IPS-18a (cell line): ENCODE results near the gene ADGRG3.

ENCODE experiments used
- H3K27ac ChIP-seq: one replicate; pipeline ENCODE4 v1.5.1; 2013; ENCODE audit warnings: low read length
- H3K27me3 ChIP-seq: one replicate; pipeline ENCODE4 v1.6.1; 2013; ENCODE audit warnings: mild to moderate bottlenecking, low read length; ENCODE audit not compliant: control insufficient read depth, insufficient read depth
- H3K36me3 ChIP-seq: one replicate; pipeline ENCODE4 v1.6.1; 2013; ENCODE audit warnings: low read depth, low read length; ENCODE audit not compliant: control insufficient read depth
- H3K4me1 ChIP-seq: one replicate; pipeline ENCODE4 v1.6.1; 2013; ENCODE audit warnings: low read depth, low read length; ENCODE audit not compliant: control insufficient read depth
- H3K4me3 ChIP-seq: one replicate; pipeline ENCODE4 v1.5.1; 2013; ENCODE audit warnings: low read length
- H3K9ac ChIP-seq: one replicate; pipeline ENCODE4 v1.6.1; 2013; ENCODE audit warnings: mild to moderate bottlenecking, low read length, moderate library complexity
- H3K9me3 ChIP-seq: one replicate; pipeline ENCODE4 v1.6.1; 2013; ENCODE audit warnings: low read depth, low read length; ENCODE audit not compliant: control insufficient read depth

Gene ADGRG3

DNA sequence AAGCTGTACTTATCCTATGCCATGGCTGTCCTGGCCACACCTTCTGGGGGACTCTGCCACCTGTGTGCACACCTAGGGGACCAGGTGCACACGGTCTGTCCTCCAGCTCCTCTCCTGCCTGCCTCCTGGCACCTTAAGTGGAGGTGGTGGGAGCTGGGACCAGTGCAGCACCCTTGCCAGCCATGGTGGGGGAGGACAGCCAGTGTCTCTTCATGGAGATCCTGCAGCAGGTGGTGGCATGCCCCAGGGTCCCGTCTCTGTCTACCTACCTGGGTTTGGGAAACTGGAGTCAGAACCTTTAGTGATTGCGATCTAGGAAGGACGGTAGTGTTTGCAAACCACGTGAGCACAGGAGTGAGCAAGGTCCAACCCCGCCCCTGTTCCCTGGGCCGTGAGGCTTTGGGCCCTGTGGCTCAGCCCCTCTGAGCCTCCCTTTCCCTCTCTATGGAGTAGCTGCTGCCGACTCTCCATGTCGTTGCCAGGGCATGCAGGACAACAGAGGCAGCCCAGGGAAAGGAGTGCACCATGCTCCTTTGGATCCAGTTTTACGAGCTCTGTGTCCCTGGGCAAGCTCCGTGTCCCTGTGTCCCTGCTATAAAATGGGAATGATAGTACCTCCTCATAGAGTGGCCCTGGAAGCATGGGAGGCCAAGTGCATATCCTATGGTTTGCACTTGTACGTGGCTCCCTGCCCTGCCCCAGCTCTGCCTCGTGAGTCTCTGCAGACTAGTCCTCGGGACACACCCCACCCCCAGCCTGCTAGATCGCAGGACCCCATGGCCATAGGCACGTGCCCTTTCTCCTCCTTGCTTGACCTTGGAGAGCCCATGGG is 32.6 kb upstream of the ADGRG3 start:
- Histone ChIP-seq H3K27me3 (no peaks in the 10 kb centered on the region), H3K4me1 (no peaks in the 10 kb centered on the region)

DNA sequence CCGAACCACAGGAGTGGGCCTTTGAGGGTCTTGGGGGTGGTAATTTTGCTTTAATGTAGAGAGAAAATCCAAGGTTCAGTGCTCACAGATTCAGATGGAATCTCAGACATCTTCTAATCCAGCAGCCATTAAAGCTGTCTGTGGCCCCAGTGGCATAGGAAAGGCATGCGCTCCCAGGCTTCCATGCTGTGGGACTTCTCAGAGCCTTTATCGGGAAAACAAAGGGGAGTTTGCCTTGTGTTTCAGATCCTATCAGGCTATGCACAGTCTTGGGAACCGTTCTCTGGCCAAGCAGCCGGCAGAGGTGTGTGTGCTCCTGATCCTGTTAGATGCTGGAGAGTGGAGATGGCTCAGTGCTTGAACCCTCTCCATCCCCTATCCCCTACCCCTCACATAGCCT is 31.9 kb upstream of the ADGRG3 start:
- no peaks in the 10 kb centered on the region for H3K9me3 ChIP-seq
- no peak overlapping the region for H3K9ac ChIP-seq
- no peaks in the 10 kb centered on the region for H3K4me1 ChIP-seq
- no peaks in the 10 kb centered on the region for H3K36me3 ChIP-seq
- H3K27me3 ChIP-seq: no peaks in the 10 kb centered on the region
- no peak overlapping the region for H3K27ac ChIP-seq
- no peak overlapping the region for H3K4me3 ChIP-seq

More for the DNA sequence above, 32.6 kb upstream of the ADGRG3 start:
- H3K9ac ChIP-seq: no peak overlapping the region
- no peaks in the 10 kb centered on the region for H3K9me3 ChIP-seq
- no peak overlapping the region for H3K27ac ChIP-seq
- H3K4me3 ChIP-seq: no peak overlapping the region
- no peaks in the 10 kb centered on the region for H3K36me3 ChIP-seq

DNA sequence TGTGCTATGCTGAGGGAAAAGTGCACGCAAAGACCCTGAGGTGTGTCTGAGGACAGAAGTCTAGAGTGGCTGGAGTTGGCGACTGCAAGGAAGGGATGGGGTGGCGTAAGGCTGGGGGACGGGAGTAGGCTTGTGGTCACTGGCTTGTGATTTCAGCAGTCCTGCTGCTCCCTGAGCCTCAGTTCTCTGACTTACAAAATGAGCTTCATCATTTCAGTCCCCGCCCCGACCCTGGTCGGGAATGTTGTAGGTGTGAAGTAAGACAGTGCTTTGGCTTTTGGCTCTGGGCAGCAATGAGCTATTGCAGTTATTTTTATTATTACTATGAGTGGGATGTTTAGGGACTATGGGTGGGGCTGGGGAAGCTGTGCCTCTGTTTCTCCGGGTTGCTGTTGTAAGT is 31.1 kb upstream of the ADGRG3 start:
- Histone ChIP-seq H3K9me3 (no peaks in the 10 kb centered on the region), H3K27me3 (no peaks in the 10 kb centered on the region), H3K9ac (no peak overlapping the region), H3K27ac (no peak overlapping the region), H3K4me3 (no peak overlapping the region), H3K4me1 (no peaks in the 10 kb centered on the region), H3K36me3 (no peaks in the 10 kb centered on the region)

DNA sequence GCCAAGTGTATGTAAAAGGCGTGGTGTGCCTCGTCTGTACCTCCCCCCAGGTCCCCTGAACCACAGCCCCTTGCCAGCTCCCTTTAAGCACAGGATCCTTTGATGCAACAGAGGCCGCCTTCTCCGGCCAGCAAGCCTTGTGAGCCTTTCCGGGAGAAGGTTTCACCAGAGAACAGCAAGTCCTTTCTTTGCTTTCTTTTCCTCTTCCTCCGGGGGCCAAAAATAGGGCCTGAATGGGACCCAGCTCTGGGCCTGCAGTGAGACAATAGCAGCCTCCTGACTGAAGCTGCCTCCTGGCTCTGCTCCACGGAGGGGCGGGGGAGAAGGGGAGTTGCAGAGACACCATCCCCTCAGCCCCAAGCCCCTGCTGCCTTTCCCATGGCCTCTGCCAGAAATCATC is 30.7 kb upstream of the ADGRG3 start:
- no peak overlapping the region for H3K4me3 ChIP-seq
- no peaks in the 10 kb centered on the region for H3K27me3 ChIP-seq
- no peak overlapping the region for H3K27ac ChIP-seq
- no peaks in the 10 kb centered on the region for H3K9me3 ChIP-seq
- no peaks in the 10 kb centered on the region for H3K36me3 ChIP-seq
- no peak overlapping the region for H3K9ac ChIP-seq
- no peaks in the 10 kb centered on the region for H3K4me1 ChIP-seq

DNA sequence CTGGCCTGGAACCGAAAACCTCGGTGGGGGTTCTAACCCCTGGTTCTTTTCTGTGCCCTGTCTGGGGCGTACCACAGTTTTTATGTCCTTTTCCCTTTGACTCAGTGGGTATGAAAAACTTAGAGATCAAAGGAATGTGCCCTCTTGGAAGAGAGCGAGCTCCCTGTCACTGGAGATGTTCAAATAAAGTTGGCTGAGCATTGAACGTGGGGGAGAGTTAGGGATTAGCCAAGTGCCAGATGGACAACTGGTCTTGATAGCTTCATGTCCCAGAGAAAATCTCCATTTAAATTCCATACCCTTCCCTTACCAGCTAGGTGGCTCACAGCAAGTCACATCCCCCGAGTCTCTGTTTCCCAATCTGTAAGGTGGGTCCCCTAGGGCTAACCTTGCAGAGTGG is 30.1 kb upstream of the ADGRG3 start:
- no peaks in the 10 kb centered on the region for H3K36me3 ChIP-seq
- H3K4me3 ChIP-seq: no peak overlapping the region
- H3K9me3 ChIP-seq: no peaks in the 10 kb centered on the region
- no peaks in the 10 kb centered on the region for H3K4me1 ChIP-seq
- no peaks in the 10 kb centered on the region for H3K27me3 ChIP-seq
- no peak overlapping the region for H3K27ac ChIP-seq
- no peak overlapping the region for H3K9ac ChIP-seq

DNA sequence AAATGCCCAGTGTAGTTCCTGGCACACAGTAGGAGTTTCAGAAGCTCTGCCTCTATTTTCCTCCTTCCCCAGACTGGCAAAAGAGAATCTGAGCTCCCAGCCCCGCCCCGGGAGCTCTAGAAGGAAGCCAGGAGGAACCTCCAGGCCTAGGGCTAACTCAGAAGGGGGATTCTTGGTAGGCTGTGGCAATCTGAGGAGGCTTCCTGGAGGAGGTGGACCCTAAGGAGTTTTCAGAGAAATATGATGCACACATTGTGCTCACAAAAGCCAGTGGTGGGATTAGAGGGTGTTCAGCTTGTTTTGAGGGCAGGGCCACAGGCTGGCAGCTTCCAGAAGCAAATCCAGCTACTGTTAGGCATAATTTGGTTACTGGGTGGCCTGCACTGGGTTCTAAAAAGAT is 29.7 kb upstream of the ADGRG3 start:
- Histone ChIP-seq H3K27ac (no peak overlapping the region), H3K9me3 (no peaks in the 10 kb centered on the region), H3K9ac (no peak overlapping the region), H3K4me1 (no peaks in the 10 kb centered on the region), H3K4me3 (no peak overlapping the region), H3K36me3 (no peaks in the 10 kb centered on the region), H3K27me3 (no peaks in the 10 kb centered on the region)

DNA sequence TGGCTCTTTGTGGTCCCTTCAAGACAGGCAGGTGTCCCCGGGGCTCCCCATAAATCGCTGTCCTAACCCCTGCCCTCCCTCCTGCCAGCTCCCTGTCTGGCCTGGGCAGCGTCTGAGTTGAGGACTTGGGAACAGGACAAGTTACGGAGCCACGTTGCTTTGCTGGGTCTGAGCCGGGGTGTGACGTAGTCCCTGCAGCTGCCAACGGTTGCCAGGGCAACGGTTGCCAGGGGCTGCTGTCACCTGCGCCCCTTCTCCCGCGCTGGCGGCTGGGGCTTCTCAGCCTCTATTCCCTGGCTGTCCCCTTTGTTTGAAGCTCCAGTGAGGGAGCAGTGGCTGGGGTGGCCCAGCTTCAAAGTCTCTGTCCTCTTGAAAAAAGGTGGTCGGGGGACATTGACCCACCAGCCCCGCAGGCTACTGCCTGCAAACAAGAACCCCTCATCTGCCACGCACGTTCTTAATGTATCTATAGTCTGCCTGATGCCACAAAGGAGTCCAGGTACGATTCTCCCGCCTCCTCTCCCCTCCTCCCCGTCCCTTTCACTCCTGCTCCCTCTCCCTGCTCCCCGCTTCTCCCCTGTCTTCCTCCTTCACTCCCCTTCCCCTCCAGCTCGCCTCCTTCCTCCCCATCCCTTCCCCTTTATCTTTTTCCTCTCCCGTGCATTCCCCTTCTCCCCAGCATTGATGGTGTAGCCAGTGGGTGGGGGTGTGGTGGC is 28.8 kb upstream of the ADGRG3 start:
- Histone ChIP-seq H3K4me1 (no peaks in the 10 kb centered on the region), H3K27me3 (no peaks in the 10 kb centered on the region), H3K9me3 (no peaks in the 10 kb centered on the region), H3K36me3 (no peaks in the 10 kb centered on the region), H3K4me3 (no peak overlapping the region), H3K27ac (no peak overlapping the region), H3K9ac (no peak overlapping the region)

DNA sequence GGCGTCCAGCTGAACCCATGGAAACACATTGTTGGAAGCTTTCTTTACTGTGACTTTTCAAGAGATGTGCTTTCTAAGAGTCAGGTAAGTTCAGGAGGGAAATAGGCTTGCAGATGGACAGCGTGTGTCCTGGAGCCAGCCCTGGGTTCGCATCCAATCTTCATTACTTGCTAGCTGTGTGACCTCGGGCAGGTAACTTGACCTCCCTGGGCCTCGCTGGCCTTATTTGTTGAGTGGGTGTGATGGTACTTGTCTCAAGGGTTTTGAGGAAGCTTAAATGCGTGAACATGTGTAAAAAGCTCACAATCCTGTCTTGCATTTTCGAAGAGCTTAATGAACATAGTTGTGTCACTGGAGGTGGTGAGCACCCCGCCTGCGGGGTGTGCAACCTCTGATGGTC is 27.9 kb upstream of the ADGRG3 start:
- no peak overlapping the region for H3K4me3 ChIP-seq
- H3K4me1 ChIP-seq: no peaks in the 10 kb centered on the region
- no peak overlapping the region for H3K9ac ChIP-seq
- H3K36me3 ChIP-seq: no peaks in the 10 kb centered on the region
- H3K27ac ChIP-seq: no peak overlapping the region
- H3K27me3 ChIP-seq: no peaks in the 10 kb centered on the region
- H3K9me3 ChIP-seq: no peaks in the 10 kb centered on the region

DNA sequence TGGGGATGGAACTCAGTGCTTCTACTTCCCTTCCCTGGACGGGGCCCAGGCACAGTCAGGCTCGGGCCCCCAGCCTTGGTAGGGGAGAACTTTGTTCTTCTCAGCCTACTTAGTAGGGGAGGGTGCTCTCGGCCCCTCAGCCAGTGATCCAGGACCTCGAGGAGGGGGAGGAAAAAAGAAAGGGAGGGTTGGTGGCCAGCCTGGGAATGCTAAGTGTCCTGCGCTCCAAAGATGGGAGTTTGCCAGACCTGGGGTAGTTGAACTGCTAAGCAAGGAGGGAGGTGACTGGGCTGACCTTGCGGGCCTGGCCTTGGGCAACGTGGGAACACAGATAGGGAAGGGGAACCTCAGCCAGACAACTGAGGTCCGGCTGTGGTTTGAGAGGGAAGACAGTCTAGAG is 27.5 kb upstream of the ADGRG3 start:
- Histone ChIP-seq H3K9ac (no peak overlapping the region), H3K27ac (no peak overlapping the region)

DNA sequence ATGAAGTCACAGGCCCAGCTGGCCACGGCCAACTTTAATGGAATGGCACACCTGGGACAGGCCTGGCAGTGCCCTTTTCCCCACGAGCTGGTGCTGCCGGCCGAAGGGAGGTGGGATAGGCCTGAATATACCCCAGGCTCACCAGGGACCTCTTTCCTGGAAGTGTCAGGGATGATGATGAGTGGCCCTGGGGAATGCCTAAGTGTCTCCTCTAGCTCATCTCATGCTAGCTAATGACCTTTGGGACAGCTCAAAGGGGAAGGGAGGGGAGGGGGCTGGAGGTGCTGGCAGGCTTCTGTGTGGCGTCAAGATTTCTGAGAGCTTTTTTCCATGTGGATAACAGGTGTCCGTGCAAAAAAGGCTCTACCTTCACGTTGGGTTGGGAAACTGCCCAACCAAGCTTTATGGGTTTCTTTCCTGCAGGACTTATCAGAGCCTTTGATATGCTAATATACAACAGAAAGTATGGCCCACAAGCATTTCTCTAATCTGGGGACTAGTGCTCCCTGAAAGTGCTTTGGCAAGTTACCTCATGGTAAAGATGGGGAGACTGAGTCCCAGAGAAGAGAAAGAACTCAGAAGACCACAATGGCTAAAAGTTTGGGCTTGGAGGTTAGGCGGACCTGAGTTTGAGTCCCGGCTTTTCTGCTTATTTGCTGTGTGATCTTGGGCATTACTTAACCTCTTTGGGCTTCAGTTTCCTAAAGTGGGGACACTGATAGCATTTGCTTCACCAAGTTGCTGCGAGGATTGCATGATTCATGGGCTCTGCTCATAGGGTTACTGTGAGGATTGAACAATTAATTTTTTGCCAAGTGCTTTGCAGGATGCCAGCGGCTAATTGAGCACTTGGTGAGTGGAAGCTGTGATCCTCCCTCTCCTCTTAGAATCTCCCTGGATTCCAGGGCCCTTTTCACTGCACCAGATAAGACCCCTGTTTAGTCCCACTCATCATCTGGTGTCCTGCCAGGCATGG is 25.7 kb upstream of the ADGRG3 start:
- H3K27ac ChIP-seq: no peak overlapping the region
- H3K27me3 ChIP-seq: no peaks in the 10 kb centered on the region

More for the DNA sequence above, 27.5 kb upstream of the ADGRG3 start:
- Histone ChIP-seq H3K4me1 (no peaks in the 10 kb centered on the region), H3K27me3 (no peaks in the 10 kb centered on the region), H3K4me3 (no peak overlapping the region), H3K9me3 (no peaks in the 10 kb centered on the region), H3K36me3 (no peaks in the 10 kb centered on the region)

DNA sequence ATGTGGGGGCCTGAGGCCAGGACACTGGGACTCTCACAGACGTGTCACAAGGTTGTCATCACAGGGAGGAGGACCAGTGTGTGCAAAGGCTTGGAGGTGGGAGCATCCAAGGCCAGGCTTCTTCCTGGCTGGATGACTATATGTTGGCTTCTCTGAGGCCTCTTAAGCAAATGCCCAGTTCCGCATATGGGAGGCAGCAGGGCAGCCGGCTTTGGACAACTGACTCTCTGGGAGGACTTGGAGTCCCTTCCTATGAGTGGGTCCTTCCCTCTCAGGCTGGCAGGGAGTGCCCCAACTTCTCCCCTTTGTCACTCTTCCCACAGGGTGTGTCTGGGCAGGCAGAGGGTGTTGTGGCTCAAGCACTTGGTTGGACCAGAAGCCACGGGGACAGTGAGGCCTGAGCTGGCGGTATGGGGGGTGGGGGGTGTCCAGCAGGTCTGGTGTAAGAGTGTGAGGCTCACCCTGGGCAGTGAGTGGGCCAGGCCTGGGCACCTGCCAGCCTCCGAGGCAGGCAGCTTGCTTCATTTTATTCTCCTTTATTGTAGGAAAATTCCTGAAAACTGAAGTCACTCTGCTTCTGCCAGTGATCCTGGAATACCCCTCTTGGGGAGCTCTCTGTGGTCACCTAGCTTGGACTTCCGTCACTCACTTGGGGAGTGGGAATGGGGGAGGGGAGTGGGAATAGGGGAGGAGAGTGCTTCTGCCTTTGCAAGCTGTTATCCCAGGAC is 24.8 kb upstream of the ADGRG3 start:
- Histone ChIP-seq H3K9ac (no peak overlapping the region), H3K4me3 (no peak overlapping the region), H3K27me3 (no peaks in the 10 kb centered on the region), H3K27ac (no peak overlapping the region), H3K36me3 (no peaks in the 10 kb centered on the region), H3K9me3 (no peaks in the 10 kb centered on the region), H3K4me1 (no peaks in the 10 kb centered on the region)

More for the DNA sequence above, 25.7 kb upstream of the ADGRG3 start:
- no peak overlapping the region for H3K4me3 ChIP-seq
- H3K4me1 ChIP-seq: no peaks in the 10 kb centered on the region
- H3K9ac ChIP-seq: no peak overlapping the region
- H3K9me3 ChIP-seq: no peaks in the 10 kb centered on the region
- no peaks in the 10 kb centered on the region for H3K36me3 ChIP-seq
